Transverse colon (tissue), 4 donors: ENCODE data around the gene NBPF8.
"Not testable (repeated sequence)": the region's sequence is repeated elsewhere in the genome, so short reads cannot be mapped to it uniquely, and the experiment has no call there.

Experiments
- CTCF ChIP-seq, 5 experiments: fragments of 200-600 bp in 3 of 5; fragments of 450-650 bp in 2 of 5; sonication (generic) in 3 of 5; IDR thresholded peaks; 1 replicate in 2 of 5; 2 replicates in 3 of 5; pipeline ENCODE4 v1.5.1; 2016 to 2017; ENCODE audit warnings: antibody characterized with exemption in 5 of 5, inconsistent platforms in 3 of 5, mild to moderate bottlenecking in 2 of 5, moderate library complexity in 1 of 5
- EP300 ChIP-seq: sonication (generic); formaldehyde crosslinking; IDR thresholded peaks from one replicate; pipeline ENCODE4 v1.6.1; 2017; ENCODE audit warnings: antibody characterized with exemption, low read depth
- POLR2AphosphoS5 ChIP-seq, 3 donors: sonication (generic); formaldehyde crosslinking; IDR thresholded peaks; one replicate each; pipeline ENCODE4 v1.6.1; 2016; ENCODE audit warnings: antibody characterized with exemption in 3 of 3

GRCh38 chr1:120415492-120415961 is 692 bp downstream of the NBPF8 start:
- TF ChIP-seq CTCF (IDR thresholded peaks at IDR 0.05); EP300: not testable (repeated sequence)
- TF ChIP-seq POLR2AphosphoS5 (IDR thresholded peaks at IDR 0.05) = peak in 2 of 3 donors; percentile 14 to 16
